GM21381 (cell line): ENCODE results near the gene CSMD2.
"Not testable (repeated sequence)": the region's sequence is repeated elsewhere in the genome, so short reads cannot be mapped to it uniquely, and the experiment has no call there.

Source experiments
- ATAC-seq: cut with Tn5 transposase; IDR thresholded peaks from one replicate; pipeline ENCODE4 v1.9.1; 2021; ENCODE audit warnings: mild to moderate bottlenecking, moderate library complexity; ENCODE audit not compliant: unreplicated experiment

The CSMD2 gene

GRCh38 chr1:34164771-34165391 lies at the start of gene CSMD2:
CSMD2 (minus strand) TSS chr1:34165230; CDS start chr1:34165097, 133 bp downstream.
- ATAC-seq = no peak

GRCh38 chr1:34213956-34214355 lies 48.9 kb upstream of the CSMD2 start:
- no peak for ATAC-seq

GRCh38 chr1:34212673-34213072 lies 47.6 kb upstream of the CSMD2 start:
- ATAC-seq = no peak

- ATAC-seq = no peak
Observed at GRCh38 chr1:34199927-34200326, 34.9 kb upstream of the CSMD2 start.

- no peak for ATAC-seq
Observed at GRCh38 chr1:34192621-34193020, 27.6 kb upstream of the CSMD2 start.

- ATAC-seq = no peak
Observed at GRCh38 chr1:34190692-34191091, 25.7 kb upstream of the CSMD2 start.

- no peak for ATAC-seq
Observed at GRCh38 chr1:34188985-34189384, 24.0 kb upstream of the CSMD2 start.

- ATAC-seq = no peak
Observed at GRCh38 chr1:34188418-34188817, 23.4 kb upstream of the CSMD2 start.

GRCh38 chr1:34186741-34187494 lies 21.9 kb upstream of the CSMD2 start:
- no peak for ATAC-seq

- not testable (repeated sequence) for ATAC-seq
Observed at GRCh38 chr1:34183381-34183780, 18.4 kb upstream of the CSMD2 start.

- no peak for ATAC-seq
Observed at GRCh38 chr1:34178072-34178471, 13.0 kb upstream of the CSMD2 start.

- no peak for ATAC-seq
Observed at GRCh38 chr1:34176830-34177603, 12.0 kb upstream of the CSMD2 start, which contains the start of gene C1orf94. C1orf94 (plus strand) TSS chr1:34176907; CDS start chr1:34177790, 883 bp downstream.

- no peak for ATAC-seq
Observed at GRCh38 chr1:34175744-34176143, 10.7 kb upstream of the CSMD2 start.

GRCh38 chr1:34167389-34167788 lies 2.4 kb upstream of the CSMD2 start:
- ATAC-seq = no peak

GRCh38 chr1:34166625-34167361 lies 1.8 kb upstream of the CSMD2 start:
- no peak for ATAC-seq

- no peak for ATAC-seq
Observed at GRCh38 chr1:34166191-34166624, 1.2 kb upstream of the CSMD2 start.

- no peak for ATAC-seq
Observed at GRCh38 chr1:34165422-34165921, 442 bp upstream of the CSMD2 start.

- ATAC-seq = no peak
Observed at GRCh38 chr1:34163792-34164731, 968 bp downstream of the CSMD2 start.
